Right renal cortex interstitium (tissue), 3 donors: ENCODE results near the gene PYM1. TPM values are rescaled to one million over a fixed set of nuclear protein-coding genes. Genes with fewer than 3 reads are reported as not detected.

ENCODE experiments used
- polyA plus RNA-seq, 3 donors: library from polyadenylated mRNA; unstranded; fragments of 120-200 nt; gene quantifications; one replicate each; pipeline ENCODE4 v1.2.1, GENCODE V29; 2013; ENCODE audit not compliant: insufficient read length in 3 of 3

PYM1 gene
- polyA plus RNA-seq, 3 donors, result 35.6 to 37.5 (median 36.3) TPM

Other genes with a start within 250 kb of the PYM1 start
- 10 to 100 TPM; 22.3 to 27.7 (median 22.5) TPM for gene ITGA7, start 220.0 kb downstream of the PYM1 start, polyA plus RNA-seq
- 100 to 1,000 TPM; 114 to 135 (median 133) TPM for gene BLOC1S1, start 211.8 kb downstream of the PYM1 start, polyA plus RNA-seq
- 10 to 100 TPM; 18.2 to 22.8 (median 19.2) TPM for gene RDH5, start 207.5 kb downstream of the PYM1 start, polyA plus RNA-seq
- 100 to 1,000 TPM; 674 to 749 (median 723) TPM for gene CD63, start 198.9 kb downstream of the PYM1 start, polyA plus RNA-seq
- gene GDF11, start 184.8 kb downstream of the PYM1 start, polyA plus RNA-seq, result 10 to 100 TPM; 19.9 to 21.4 (median 20.6) TPM
- 100 to 1,000 TPM; 131 to 167 (median 158) TPM for gene SARNP, start 110.2 kb downstream of the PYM1 start, polyA plus RNA-seq
- 10 to 100 TPM; 32.4 to 43.5 (median 43.3) TPM for gene ORMDL2, start 109.9 kb downstream of the PYM1 start, polyA plus RNA-seq
- gene DNAJC14, start 98.3 kb downstream of the PYM1 start, polyA plus RNA-seq, result 10 to 100 TPM; 45.3 to 49.6 (median 46.6) TPM
- gene MMP19, start 85.0 kb downstream of the PYM1 start, polyA plus RNA-seq, result under 1 TPM; 0.47 to 0.93 (median 0.52) TPM
- 10 to 100 TPM; 17.2 to 17.8 (median 17.7) TPM for gene DGKA, start 3.3 kb upstream of the PYM1 start, polyA plus RNA-seq
- gene PMEL, start 38.1 kb upstream of the PYM1 start, polyA plus RNA-seq, result 1 to 10 TPM; 3.0 to 3.9 (median 3.8) TPM
- 10 to 100 TPM; 56.8 to 58.8 (median 58.6) TPM for gene CDK2, start 38.9 kb upstream of the PYM1 start, polyA plus RNA-seq
- gene RAB5B, start 46.2 kb upstream of the PYM1 start, polyA plus RNA-seq, result 100 to 1,000 TPM; 160 to 162 (median 161) TPM
- gene SUOX, start 69.4 kb upstream of the PYM1 start, polyA plus RNA-seq, result 10 to 100 TPM; 47.0 to 48.1 (median 47.4) TPM
- gene IKZF4, start 93.1 kb upstream of the PYM1 start, polyA plus RNA-seq, result 10 to 100 TPM; 15.0 to 15.7 (median 15.1) TPM
- gene RPS26, start 114.0 kb upstream of the PYM1 start, polyA plus RNA-seq, result 100 to 1,000 TPM; 127 to 550 (median 327) TPM
- 10 to 100 TPM; 72.3 to 90.7 (median 82.9) TPM for gene ERBB3, start 152.3 kb upstream of the PYM1 start, polyA plus RNA-seq
- 100 to 1,000 TPM; 171 to 177 (median 175) TPM for gene PA2G4, start 176.7 kb upstream of the PYM1 start, polyA plus RNA-seq
- 1,000 to 10,000 TPM; 5,478 to 6,026 (median 6,015) TPM for gene RPL41, start 188.7 kb upstream of the PYM1 start, polyA plus RNA-seq
- 1 to 10 TPM; 5.8 to 6.3 (median 6.1) TPM for gene ZC3H10, start 190.4 kb upstream of the PYM1 start, polyA plus RNA-seq
- 10 to 100 TPM; 75.1 to 82.9 (median 77.6) TPM for gene ESYT1, start 200.4 kb upstream of the PYM1 start, polyA plus RNA-seq
- gene MYL6B, start 224.7 kb upstream of the PYM1 start, polyA plus RNA-seq, result 100 to 1,000 TPM; 176 to 177 (median 176) TPM
- gene MYL6, start 230.5 kb upstream of the PYM1 start, polyA plus RNA-seq, result 1,000 to 10,000 TPM; 2,228 to 2,441 (median 2,313) TPM